Mucosa of rectum (tissue), 2 donors: ENCODE measurements around the gene PITPNM3.

Source experiments
- H3K27ac ChIP-seq, 2 donors: one replicate each; pipeline ENCODE4 v1.7.0; 2013; ENCODE audit warnings: inconsistent platforms in 2 of 2, low read depth in 2 of 2, low read length in 2 of 2
- H3K27me3 ChIP-seq, 2 donors: one replicate each; pipeline ENCODE4 v1.7.0; 2013; ENCODE audit warnings: low read length in 2 of 2; ENCODE audit not compliant: control insufficient read depth in 2 of 2, insufficient read depth in 2 of 2
- H3K36me3 ChIP-seq, 2 donors: one replicate each; pipeline ENCODE4 v1.7.0; 2013; ENCODE audit warnings: low read length in 2 of 2; ENCODE audit not compliant: control insufficient read depth in 2 of 2, insufficient read depth in 2 of 2
- H3K4me1 ChIP-seq, 2 donors: one replicate each; pipeline ENCODE4 v1.7.0; 2013; ENCODE audit warnings: low read length in 2 of 2, mild to moderate bottlenecking in 1 of 2; ENCODE audit not compliant: control insufficient read depth in 2 of 2, insufficient read depth in 2 of 2
- H3K4me3 ChIP-seq, 2 donors: one replicate each; pipeline ENCODE4 v1.7.0; 2013; ENCODE audit warnings: low read length in 2 of 2
- H3K9ac ChIP-seq, 2 donors: one replicate each; pipeline ENCODE4 v1.7.0; 2013; ENCODE audit warnings: low read length in 2 of 2, low read depth in 1 of 2, mild to moderate bottlenecking in 1 of 2
- H3K9me3 ChIP-seq, 2 donors: one replicate each; pipeline ENCODE4 v1.7.0; 2013; ENCODE audit warnings: low read length in 2 of 2; ENCODE audit not compliant: control insufficient read depth in 2 of 2
- donor health status: healthy.
- donor health status: Normal muscosa, but diverticular disease.

The PITPNM3 gene

DNA sequence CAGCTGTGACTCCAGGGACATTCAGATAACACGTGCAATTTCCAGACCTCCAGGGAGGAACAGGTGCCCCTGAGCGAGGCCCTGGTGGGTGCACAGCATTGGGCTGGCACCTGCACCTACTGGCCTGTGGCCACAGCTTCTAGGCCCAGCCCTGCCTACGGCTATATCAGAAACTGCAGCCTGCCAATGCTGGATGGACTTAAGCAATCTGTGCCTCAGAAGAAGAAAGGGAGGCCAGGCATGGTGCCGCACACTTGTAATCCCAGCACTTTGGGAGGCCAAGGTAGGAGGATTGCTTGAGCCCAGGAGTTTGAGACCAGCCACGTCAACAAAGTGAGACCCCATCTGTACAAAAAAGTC, 12.4 kb downstream of the PITPNM3 start:
- H3K9me3 ChIP-seq = no peaks in the 10 kb centered on the region
- no peak overlapping the region for H3K4me3 ChIP-seq
- H3K27ac ChIP-seq = no peak overlapping the region
- H3K27me3 ChIP-seq = no peaks in the 10 kb centered on the region
- H3K36me3 ChIP-seq = peaks cover 0 to 4% of the 10 kb centered on the region in 2 donors
- peaks cover 0 to 6% of the 10 kb centered on the region in 2 donors for H3K4me1 ChIP-seq
- H3K9ac ChIP-seq = no peak overlapping the region

- no peaks in the 10 kb centered on the region for H3K9me3 ChIP-seq
- peaks cover 0 to 2% of the 10 kb centered on the region in 2 donors for H3K4me1 ChIP-seq
- no peak overlapping the region for H3K9ac ChIP-seq
- H3K27ac ChIP-seq = no peak overlapping the region
- no peaks in the 10 kb centered on the region for H3K27me3 ChIP-seq
- peaks cover 0 to 4% of the 10 kb centered on the region in 2 donors for H3K36me3 ChIP-seq
- no peak overlapping the region for H3K4me3 ChIP-seq
Observed at GRCh38 chr17:6543079-6544010, 13.0 kb downstream of the PITPNM3 start.

DNA sequence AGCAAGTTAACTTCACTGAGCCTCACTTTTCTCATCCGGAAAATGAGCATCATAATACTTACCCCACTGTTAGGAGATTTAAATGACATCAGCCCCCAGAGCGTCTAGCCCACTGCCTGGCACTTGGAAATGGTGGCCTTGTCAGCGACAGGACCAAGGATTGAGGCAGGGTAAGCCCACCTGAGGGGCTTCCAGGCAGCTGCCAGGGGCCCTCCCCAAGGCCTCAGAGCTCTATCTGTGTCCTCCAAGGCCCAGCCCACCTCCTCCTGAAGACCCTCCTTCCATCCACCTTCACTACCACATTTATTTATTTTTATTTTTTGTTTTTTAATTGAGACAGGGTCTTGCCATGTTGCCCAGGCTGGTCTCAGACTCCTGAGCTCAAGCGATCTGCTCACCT, 13.8 kb downstream of the PITPNM3 start:
- no peak overlapping the region for H3K9ac ChIP-seq
- H3K4me3 ChIP-seq = no peak overlapping the region
- no peak overlapping the region for H3K27ac ChIP-seq
- no peaks in the 10 kb centered on the region for H3K27me3 ChIP-seq
- no peaks in the 10 kb centered on the region for H3K9me3 ChIP-seq
- H3K36me3 ChIP-seq = peaks cover 0 to 4% of the 10 kb centered on the region in 2 donors
- no peaks in the 10 kb centered on the region for H3K4me1 ChIP-seq

DNA sequence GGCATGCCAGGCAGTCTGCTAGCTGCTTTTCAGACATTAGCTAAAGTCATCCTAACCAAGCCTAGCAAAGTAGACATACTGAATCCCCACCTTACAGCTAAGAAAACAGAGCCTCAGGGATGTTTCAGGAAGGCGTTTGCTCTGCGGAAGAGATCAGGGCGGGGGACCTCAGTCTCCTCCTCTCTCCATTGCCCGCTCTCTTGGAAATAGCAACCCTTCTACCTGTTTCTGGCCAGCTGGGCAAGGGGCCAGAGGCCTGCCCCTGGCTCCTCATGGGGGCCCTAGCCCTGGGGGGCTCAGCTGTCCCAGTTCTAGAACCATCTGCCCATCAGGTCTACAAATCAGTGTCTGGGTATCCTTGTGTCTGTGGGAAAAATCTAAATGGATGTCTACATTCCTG, 14.5 kb downstream of the PITPNM3 start:
- H3K9ac ChIP-seq = no peak overlapping the region
- H3K27me3 ChIP-seq = no peaks in the 10 kb centered on the region
- no peak overlapping the region for H3K4me3 ChIP-seq
- H3K36me3 ChIP-seq = peaks cover under 1 to 5% of the 10 kb centered on the region in 2 donors
- H3K27ac ChIP-seq = no peak overlapping the region
- H3K9me3 ChIP-seq = no peaks in the 10 kb centered on the region
- H3K4me1 ChIP-seq = no peaks in the 10 kb centered on the region

DNA sequence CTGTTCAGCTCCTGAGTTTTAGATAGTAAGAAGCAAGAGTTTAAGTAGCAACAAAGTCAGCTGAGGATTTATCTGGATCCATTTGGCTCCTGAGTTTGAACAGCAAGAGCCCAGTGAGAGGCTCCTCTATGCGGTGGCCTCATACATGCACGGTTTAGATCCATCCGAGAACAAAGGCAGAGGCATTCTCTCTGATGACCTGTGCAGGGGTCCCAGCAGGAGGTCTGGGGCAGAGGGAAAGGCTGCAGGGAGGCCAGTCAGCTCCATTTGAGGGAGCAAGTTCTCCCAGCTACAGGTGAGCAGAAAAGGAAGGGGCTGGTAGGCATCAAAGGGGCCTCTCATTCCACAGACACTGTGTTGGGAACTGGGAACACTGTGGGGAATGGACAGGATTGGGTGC, 16.5 kb downstream of the PITPNM3 start:
- H3K27me3 ChIP-seq = no peaks in the 10 kb centered on the region
- peaks cover 4 to 10% of the 10 kb centered on the region in 2 donors for H3K36me3 ChIP-seq
- H3K27ac ChIP-seq = no peak overlapping the region
- no peak overlapping the region for H3K4me3 ChIP-seq
- H3K9me3 ChIP-seq = no peaks in the 10 kb centered on the region
- H3K4me1 ChIP-seq = no peaks in the 10 kb centered on the region
- H3K9ac ChIP-seq = no peak overlapping the region

- Histone ChIP-seq H3K27me3 (no peaks in the 10 kb centered on the region), H3K36me3 (peaks cover 4 to 10% of the 10 kb centered on the region in 2 donors), H3K27ac (no peak overlapping the region), H3K9ac (no peak overlapping the region), H3K9me3 (no peaks in the 10 kb centered on the region), H3K4me1 (no peaks in the 10 kb centered on the region), H3K4me3 (no peak overlapping the region)
Observed at GRCh38 chr17:6536566-6537065, 19.7 kb downstream of the PITPNM3 start.

DNA sequence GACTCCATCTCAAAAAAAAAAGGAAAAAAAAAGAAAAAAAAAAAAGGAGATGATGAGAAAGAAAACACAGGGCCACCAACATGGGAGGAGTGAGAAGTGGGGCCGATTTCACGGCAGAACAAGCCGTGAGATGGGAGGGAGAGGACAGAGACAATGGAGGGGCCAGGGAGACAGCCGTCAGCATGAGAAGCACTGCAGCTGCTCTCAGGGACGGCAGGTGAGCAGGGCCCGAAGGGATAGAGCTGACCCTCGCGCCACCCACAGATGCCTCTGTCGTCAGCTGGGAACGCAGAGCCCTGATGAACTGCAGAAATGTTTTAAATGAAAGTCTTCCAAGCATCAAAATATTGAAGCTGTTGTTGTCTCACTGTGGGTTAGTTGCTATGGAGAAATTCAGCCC, 20.3 kb downstream of the PITPNM3 start:
- no peaks in the 10 kb centered on the region for H3K4me1 ChIP-seq
- H3K9me3 ChIP-seq = no peaks in the 10 kb centered on the region
- peaks cover 4 to 7% of the 10 kb centered on the region in 2 donors for H3K36me3 ChIP-seq
- no peaks in the 10 kb centered on the region for H3K27me3 ChIP-seq
- H3K27ac ChIP-seq = no peak overlapping the region
- H3K4me3 ChIP-seq = no peak overlapping the region
- no peak overlapping the region for H3K9ac ChIP-seq

DNA sequence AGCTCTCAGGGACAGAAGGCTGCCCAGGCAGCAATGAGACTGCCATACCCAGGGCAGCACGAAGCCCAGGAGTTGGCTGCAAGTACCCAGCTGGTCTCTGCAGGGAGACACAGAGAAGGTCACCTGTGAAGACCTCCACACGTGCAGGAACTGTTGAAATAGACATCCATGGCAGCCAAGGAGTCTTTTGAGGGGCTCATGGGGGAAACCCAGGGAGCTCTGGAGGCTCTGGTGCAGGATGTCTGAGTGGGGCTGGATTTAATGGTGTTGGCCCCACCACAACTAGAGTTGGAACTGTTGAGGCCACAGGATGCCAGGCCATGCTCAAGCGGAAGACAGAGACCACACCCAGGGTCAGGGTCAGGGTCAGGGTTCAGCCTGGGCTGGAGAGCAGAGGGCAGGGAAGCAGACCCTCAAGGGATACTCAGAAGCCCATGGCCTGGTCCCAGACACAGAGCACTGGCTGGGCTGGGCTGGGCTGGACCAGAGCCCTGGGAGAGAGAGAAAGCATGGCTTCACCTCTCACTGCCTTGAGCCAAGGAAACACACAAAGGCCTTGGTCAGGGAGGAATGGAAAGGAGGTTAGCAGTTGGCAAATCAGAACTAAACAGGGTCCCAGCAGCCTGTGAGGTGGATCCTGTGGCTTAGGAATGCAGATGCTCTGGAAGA, 21.4 kb downstream of the PITPNM3 start:
- H3K36me3 ChIP-seq = peaks cover 4 to 6% of the 10 kb centered on the region in 2 donors
- no peak overlapping the region for H3K27ac ChIP-seq
- H3K9me3 ChIP-seq = no peaks in the 10 kb centered on the region
- H3K4me3 ChIP-seq = no peak overlapping the region
- H3K27me3 ChIP-seq = no peaks in the 10 kb centered on the region
- H3K4me1 ChIP-seq = no peaks in the 10 kb centered on the region
- H3K9ac ChIP-seq = no peak overlapping the region

GRCh38 chr17:6532441-6532885, 23.9 kb downstream of the PITPNM3 start:
- no peak overlapping the region for H3K27ac ChIP-seq
- no peaks in the 10 kb centered on the region for H3K27me3 ChIP-seq
- no peak overlapping the region for H3K4me3 ChIP-seq
- H3K9ac ChIP-seq = no peak overlapping the region
- no peaks in the 10 kb centered on the region for H3K4me1 ChIP-seq
- no peaks in the 10 kb centered on the region for H3K9me3 ChIP-seq
- peaks cover 4 to 6% of the 10 kb centered on the region in 2 donors for H3K36me3 ChIP-seq

- no peak overlapping the region for H3K27ac ChIP-seq
- no peaks in the 10 kb centered on the region for H3K27me3 ChIP-seq
- H3K9ac ChIP-seq = no peak overlapping the region
- H3K36me3 ChIP-seq = peaks cover under 1 to 2% of the 10 kb centered on the region in 2 donors
- H3K9me3 ChIP-seq = no peaks in the 10 kb centered on the region
- no peaks in the 10 kb centered on the region for H3K4me1 ChIP-seq
- H3K4me3 ChIP-seq = no peak overlapping the region
Observed at GRCh38 chr17:6531575-6531974, 24.8 kb downstream of the PITPNM3 start.
